ENCODE results near the gene LDLRAD3. TPM values are rescaled to one million over a fixed set of nuclear protein-coding genes. Genes with fewer than 3 reads are reported as not detected.

LDLRAD3 gene
- total RNA-seq, 1 experiment from 2014 or later = 28.1 TPM

- ChIA-PET CTCF (interaction anchor here (0.7 to 0.9 kb wide), 3 partner anchors 42 to 476 kb away, joined by 3 to 8 read pairs (median 7); no protein-coding TSS in a partner anchor), POLR2A (no interaction called here)
- no TSS peak for BruUV-seq (replicated peaks)
Observed at GRCh38 chr11:36108881-36109589, 165.2 kb downstream of the LDLRAD3 start.

GRCh38 chr11:36109590-36109849 lies 165.7 kb downstream of the LDLRAD3 start:
- POLR2A ChIA-PET = no interaction called here
- CTCF ChIA-PET = interaction anchor here (0.9 kb wide), 1 partner anchor 212 kb away, joined by 3 read pairs; no protein-coding TSS in a partner anchor
- intact Hi-C loops (cut with micrococcal nuclease; ENCODE audit: unreplicated experiment) (no loop called here), in situ Hi-C loops (cut with HindIII; ENCODE audit: low pct_unique_long_range_greater_than_20kb, low sequenced_read_pairs) (no loop called here)
- BruUV-seq (replicated peaks) = no TSS peak
- H3K27ac ChIP-seq (ENCODE audit: low read length) = no peak overlapping the region
- H3K4me1 ChIP-seq (ENCODE audit: control insufficient read depth, insufficient read depth, low read length) = 0 out of 2 replicates have a peak, but pooled peaks cover 4% of the 10 kb centered on the region
- H3K4me3 ChIP-seq (ENCODE audit: low read depth in 2 of 2, low read length in 2 of 2) = no peak overlapping the region
- H3K27me3 ChIP-seq (ENCODE audit: control insufficient read depth, insufficient read depth, low read length) = no peaks in the 10 kb centered on the region
- ATAC-seq = no peak
- DNase-seq (ENCODE audit: low read depth, low spot score) = no peak
- TF ChIP-seq SIN3A (IDR thresholded peaks at IDR 0.05; ENCODE audit: borderline replicate concordance, insufficient read depth, low read depth, low read length) = no peak
- TF ChIP-seq REST (IDR thresholded peaks at IDR 0.05; ENCODE audit: insufficient read depth in 1 of 2, low read depth in 2 of 2, low read length in 1 of 2) = no peak
- no peak for TF ChIP-seq POLR2AphosphoS5 (IDR thresholded peaks at IDR 0.05; ENCODE audit: low read depth, low read length)
- TF ChIP-seq CTCF (IDR thresholded peaks at IDR 0.05) = no peak
- no peak for TF ChIP-seq TCF7L2 (IDR thresholded peaks at IDR 0.05; ENCODE audit: low read depth, low read length)
- no peaks in the 10 kb centered on the region for H3K36me3 ChIP-seq (ENCODE audit: control insufficient read depth, insufficient read depth, low read length)
- peaks cover 10% of the 10 kb centered on the region; the same call in 1 of the 2 replicates for H3K9me3 ChIP-seq (ENCODE audit: control insufficient read depth, insufficient read depth, low read depth, low read length)

More at GRCh38 chr11:36108881-36109589, 165.2 kb downstream of the LDLRAD3 start:
- no peaks in the 10 kb centered on the region for H3K36me3 ChIP-seq (ENCODE audit: control insufficient read depth, insufficient read depth, low read length)
- no peak overlapping the region for H3K4me3 ChIP-seq (ENCODE audit: low read depth in 2 of 2, low read length in 2 of 2)
- TF ChIP-seq SIN3A (IDR thresholded peaks at IDR 0.05; ENCODE audit: borderline replicate concordance, insufficient read depth, low read depth, low read length) = no peak
- no peak for TF ChIP-seq CTCF (IDR thresholded peaks at IDR 0.05)
- TF ChIP-seq TCF7L2 (IDR thresholded peaks at IDR 0.05; ENCODE audit: low read depth, low read length) = no peak
- no peak for TF ChIP-seq REST (IDR thresholded peaks at IDR 0.05; ENCODE audit: insufficient read depth in 1 of 2, low read depth in 2 of 2, low read length in 1 of 2)
- TF ChIP-seq POLR2AphosphoS5 (IDR thresholded peaks at IDR 0.05; ENCODE audit: low read depth, low read length) = no peak
- no peak for ATAC-seq
- no peak for DNase-seq (ENCODE audit: low read depth, low spot score)
- no peak overlapping the region for H3K27ac ChIP-seq (ENCODE audit: low read length)
- intact Hi-C loops (cut with micrococcal nuclease; ENCODE audit: unreplicated experiment) = no loop called here
- H3K27me3 ChIP-seq (ENCODE audit: control insufficient read depth, insufficient read depth, low read length) = no peaks in the 10 kb centered on the region
- in situ Hi-C loops (cut with HindIII; ENCODE audit: low pct_unique_long_range_greater_than_20kb, low sequenced_read_pairs) = no loop called here
- 0 out of 2 replicates have a peak, but pooled peaks cover 4% of the 10 kb centered on the region for H3K4me1 ChIP-seq (ENCODE audit: control insufficient read depth, insufficient read depth, low read length)
- peaks cover 10% of the 10 kb centered on the region; the same call in 1 of the 2 replicates for H3K9me3 ChIP-seq (ENCODE audit: control insufficient read depth, insufficient read depth, low read depth, low read length)

All from Panc1 (cell line).